ENCODE results near the gene GMPS. TPM values are rescaled to one million over a fixed set of nuclear protein-coding genes. Genes with fewer than 3 reads are reported as not detected.

Gene GMPS
- total and polyA plus RNA-seq, 9 of the 15 experiments (the other 6 are each of a cell fraction or from before 2014, with no cell fraction given): 73.7 to 282 (median 156) TPM

- DNase-seq (ENCODE audit: extremely low read depth in 1 of 4, low spot score in 3 of 4): no peak
These were observed 47.3 kb downstream of the GMPS start for GRCh38 chr3:155917781-155918180.

GRCh38 chr3:155919728-155920127 lies 49.3 kb downstream of the GMPS start:
- ATAC-seq: no peak
- FAIRE-seq: no peak
- BruUV-seq (replicated peaks): no TSS peak
- TF ChIP-seq KDM4B (IDR thresholded peaks at IDR 0.05; ENCODE audit: borderline replicate concordance in 2 of 2, low read depth in 1 of 2) (no peak), ZNF655 (CRISPR knock-in tag; IDR thresholded peaks at IDR 0.05) (no peak), POLR2A (conservative IDR thresholded peaks at IDR 0.05) (no peak), HNRNPL (IDR thresholded peaks at IDR 0.05; ENCODE audit: low read depth, low read length) (no peak), NFRKB (IDR thresholded peaks at IDR 0.05; ENCODE audit: low read depth) (no peak), NFYB (IDR thresholded peaks at IDR 0.05; ENCODE audit: extremely low read depth, insufficient read length) (no peak), SIRT6 (IDR thresholded peaks at IDR 0.05; ENCODE audit: low read depth, low read length) (no peak)
- Histone ChIP-seq H3K9ac (ENCODE audit: insufficient read depth in 1 of 2, low read depth in 2 of 2, low read length in 2 of 2) (no peak overlapping the region), H3K4me3 (no peak overlapping the region), H3K36me3 (ENCODE audit: control insufficient read depth, insufficient read depth, low read length) (peaks cover 92% of the 10 kb centered on the region), H4K20me1 (replicated peaks; ENCODE audit: control insufficient read depth, insufficient read depth, low read length) (no peaks in the 10 kb centered on the region), H3K79me2 (ENCODE audit: control insufficient read depth, insufficient read depth, low read length) (no peaks in the 10 kb centered on the region), H3K27me3 (ENCODE audit: control insufficient read depth in 2 of 2, insufficient read depth in 2 of 2, low read length in 2 of 2) (no peaks in the 10 kb centered on the region), H3K27ac (ENCODE audit: extremely low read depth, low read depth, low read length) (no peak overlapping the region), H3K4me1 (replicated peaks in 1 of 2; ENCODE audit: control insufficient read depth in 2 of 2, insufficient read depth in 2 of 2, low read length in 2 of 2) (no peaks in the 10 kb centered on the region), H3K4me2 (ENCODE audit: insufficient read depth, low read length) (no peak overlapping the region), H3K9me3 (replicated peaks; ENCODE audit: control insufficient read depth, insufficient read depth, low read depth, low read length) (no peaks in the 10 kb centered on the region), H3K9me1 (ENCODE audit: control insufficient read depth, insufficient read depth, low read length) (no peaks in the 10 kb centered on the region), H2AFZ (ENCODE audit: low read depth, low read length) (no peak overlapping the region)
- ChIA-PET POLR2A (interaction anchor here (1.6 kb wide), 1 partner anchor 23 kb away, joined by 5 read pairs; no protein-coding TSS in a partner anchor), CTCF (ENCODE audit: low intra/inter-chr PET ratio) (no interaction called here)
- DNase-seq (ENCODE audit: extremely low read depth in 1 of 4, low spot score in 3 of 4): no peak
- in situ Hi-C loops (cut with MboI): no loop called here
- intact Hi-C loops (cut with micrococcal nuclease): no loop called here

More at GRCh38 chr3:155917781-155918180, 47.3 kb downstream of the GMPS start:
- Histone ChIP-seq H3K9me3 (replicated peaks; ENCODE audit: control insufficient read depth, insufficient read depth, low read depth, low read length) (no peaks in the 10 kb centered on the region), H3K4me3 (no peak overlapping the region), H3K27me3 (ENCODE audit: control insufficient read depth in 2 of 2, insufficient read depth in 2 of 2, low read length in 2 of 2) (no peaks in the 10 kb centered on the region), H3K9ac (ENCODE audit: insufficient read depth in 1 of 2, low read depth in 2 of 2, low read length in 2 of 2) (no peak overlapping the region), H3K4me1 (replicated peaks in 1 of 2; ENCODE audit: control insufficient read depth in 2 of 2, insufficient read depth in 2 of 2, low read length in 2 of 2) (no peaks in the 10 kb centered on the region), H3K36me3 (ENCODE audit: control insufficient read depth, insufficient read depth, low read length) (peaks cover 91% of the 10 kb centered on the region), H3K4me2 (ENCODE audit: insufficient read depth, low read length) (no peak overlapping the region), H2AFZ (ENCODE audit: low read depth, low read length) (no peak overlapping the region), H3K79me2 (ENCODE audit: control insufficient read depth, insufficient read depth, low read length) (no peaks in the 10 kb centered on the region), H4K20me1 (replicated peaks; ENCODE audit: control insufficient read depth, insufficient read depth, low read length) (no peaks in the 10 kb centered on the region), H3K27ac (ENCODE audit: extremely low read depth, low read depth, low read length) (no peak overlapping the region), H3K9me1 (ENCODE audit: control insufficient read depth, insufficient read depth, low read length) (no peaks in the 10 kb centered on the region)
- 100% methylated on average over 1 of the region's 1 CpG for WGBS (ENCODE audit: insufficient coverage, low coverage, missing lambda C conversion rate)
- FAIRE-seq (no peak), ATAC-seq (no peak)
- no peak for TF ChIP-seq ZNF696 (CRISPR knock-in tag; conservative IDR thresholded peaks at IDR 0.05)
- TF ChIP-seq NFIC (IDR thresholded peaks at IDR 0.05): no peak
- intact Hi-C loops (cut with micrococcal nuclease): no loop called here
- in situ Hi-C loops (cut with MboI): no loop called here
- BruUV-seq (replicated peaks): no TSS peak
- CTCF ChIA-PET (ENCODE audit: low intra/inter-chr PET ratio): no interaction called here
- POLR2A ChIA-PET: no interaction called here

Data from K562 (cell line).